GM12878 (cell line): ENCODE data around the gene EPS8. TPM values are rescaled to one million over a fixed set of nuclear protein-coding genes. Genes with fewer than 3 reads are reported as not detected.

Experiments
- ATAC-seq: fragments of 200-7000 bp; cut with Tn5 transposase; 3 replicates; pipeline ENCODE4 v1.9.1; 2020; ENCODE audit warnings: mild to moderate bottlenecking, moderate library complexity
- BruUV-seq: library from RNA; stranded (reverse); fragments of 400-500 nt; replicated peaks from 2 replicates; lab custom pipeline; 2021; lab: Mats Ljungman, UMichigan
- CTCF ChIA-PET: fragments of 300-600 bp; sonication (Branson Sonifier 250); formaldehyde crosslinking; extraction: SDS; loops from one replicate; lab custom pipeline; 2021; ENCODE audit warnings: inconsistent platforms; lab: Yijun Ruan, JAX
- POLR2A ChIA-PET: fragments of 350-600 bp; formaldehyde crosslinking; extraction: SDS; loops from one replicate; lab custom pipeline; 2021; ENCODE audit warnings: inconsistent platforms; lab: Charles Lee
- RAD21 ChIA-PET: fragments of 300-600 bp; sonication (Branson Sonifier 250); formaldehyde crosslinking; loops from one replicate; lab custom pipeline; 2023; ENCODE audit warnings: antibody characterized with exemption; ENCODE audit not compliant: unreplicated experiment; lab: Charles Lee
- SMC1A ChIA-PET: fragments of 300-600 bp; sonication (Branson Sonifier 250); formaldehyde crosslinking; loops from one replicate; lab custom pipeline; 2023; ENCODE audit not compliant: unreplicated experiment, uncharacterized antibody; lab: Charles Lee
- DNase-seq: peaks from one replicate; pipeline ENCODE4 v3.0.0-alpha.2; 2011; ENCODE audit warnings: low read depth, low spot score
- FAIRE-seq: peaks from 3 replicates; lab custom pipeline; 2011; peaks lifted over from hg19 to GRCh38; lab: Jason Lieb, UNC
- H2AFZ ChIP-seq: 2 replicates; pipeline ENCODE4 v1.6.0; 2011; ENCODE audit warnings: low read depth, low read length, control low read depth; ENCODE audit not compliant: control insufficient read depth
- H3K27ac ChIP-seq: 2 replicates; pipeline ENCODE4 v1.5.1; 2011; ENCODE audit warnings: control low read depth; ENCODE audit not compliant: control insufficient read depth, insufficient read depth
- H3K27me3 ChIP-seq, 2 experiments: replicated peaks in 1 of 2; 2 replicates each; pipeline versions ENCODE4 v1.6.0 to v1.6.1; 2011; ENCODE audit warnings: low read length in 1 of 2; ENCODE audit not compliant: control insufficient read depth in 2 of 2, insufficient read depth in 2 of 2
- H3K36me3 ChIP-seq, 2 experiments: 2 replicates each; pipeline ENCODE4 v1.5.1; 2011; ENCODE audit warnings: low read length in 1 of 2; ENCODE audit not compliant: control insufficient read depth in 2 of 2, insufficient read depth in 2 of 2
- H3K4me1 ChIP-seq: 2 replicates; pipeline ENCODE4 v1.6.1; 2011; ENCODE audit warnings: mild to moderate bottlenecking, low read length, moderate library complexity, mixed read lengths; ENCODE audit not compliant: control insufficient read depth, insufficient read depth
- H3K4me2 ChIP-seq: 2 replicates; pipeline ENCODE4 v1.6.0; 2011; ENCODE audit warnings: control low read depth; ENCODE audit not compliant: control insufficient read depth, insufficient read depth
- H3K4me3 ChIP-seq: fragments of 200-600 bp; sonication (generic); 2 replicates; pipeline ENCODE4 v1.5.1; 2016
- H3K79me2 ChIP-seq: 2 replicates; pipeline ENCODE4 v1.6.0; 2011; ENCODE audit warnings: low read length; ENCODE audit not compliant: control insufficient read depth, insufficient read depth
- H3K9ac ChIP-seq: 2 replicates; pipeline ENCODE4 v1.8.0; 2011; ENCODE audit warnings: low read length, control low read depth, mixed read lengths; ENCODE audit not compliant: control insufficient read depth, insufficient read depth
- H3K9me3 ChIP-seq: replicated peaks from 3 replicates; pipeline ENCODE4 v1.5.1; 2011; ENCODE audit warnings: mild to moderate bottlenecking, low read length; ENCODE audit not compliant: control insufficient read depth, insufficient read depth
- H4K20me1 ChIP-seq: 2 replicates; pipeline ENCODE4 v1.6.0; 2011; ENCODE audit not compliant: control insufficient read depth, insufficient read depth
- BCL3 ChIP-seq: IDR thresholded peaks from 2 replicates; pipeline ENCODE4 v1.6.1; 2011; ENCODE audit warnings: borderline replicate concordance, low read depth, mild to moderate bottlenecking, moderate library complexity, low read length; ENCODE audit not compliant: insufficient read depth, poor library complexity, severe bottlenecking
- BMI1 ChIP-seq: fragments of 450-650 bp; IDR thresholded peaks from 2 replicates; pipeline ENCODE4 v1.6.1; 2016; ENCODE audit warnings: mild to moderate bottlenecking, moderate library complexity, borderline replicate concordance
- CBX5 ChIP-seq: sonication (generic); IDR thresholded peaks from 2 replicates; pipeline ENCODE4 v1.6.1; 2016; ENCODE audit warnings: low read depth, moderate library complexity, mild to moderate bottlenecking, inconsistent platforms
- CUX1 ChIP-seq: IDR thresholded peaks from 2 replicates; pipeline ENCODE4 v1.6.1; 2012; ENCODE audit warnings: improper control_type of control experiment, low read depth, low read length; ENCODE audit not compliant: insufficient replicate concordance
- HCFC1 ChIP-seq: fragments of 150-350 bp; IDR thresholded peaks from 2 replicates; pipeline ENCODE4 v1.6.1; 2014; ENCODE audit warnings: low read length
- HDAC6 ChIP-seq: fragments of 200-600 bp; sonication (generic); IDR thresholded peaks from one replicate; pipeline ENCODE4 v1.8.0; 2017; ENCODE audit warnings: antibody characterized with exemption; ENCODE audit not compliant: unreplicated experiment
- MEF2B ChIP-seq: fragments of 450-650 bp; IDR thresholded peaks from 2 replicates; pipeline ENCODE4 v1.6.1; 2018; ENCODE audit warnings: mild to moderate bottlenecking, moderate library complexity; ENCODE audit not compliant: partially characterized antibody, poor library complexity, severe bottlenecking
- NR2C1 ChIP-seq: fragments of 450-650 bp; IDR thresholded peaks from 2 replicates; pipeline ENCODE4 v1.6.1; 2017; ENCODE audit warnings: antibody characterized with exemption, mild to moderate bottlenecking, moderate library complexity
- POLR2AphosphoS5 ChIP-seq: IDR thresholded peaks from 2 replicates; pipeline ENCODE4 v1.6.1; 2011; ENCODE audit warnings: mild to moderate bottlenecking, low read length, inconsistent platforms
- RAD51 ChIP-seq: fragments of 450-650 bp; IDR thresholded peaks from 2 replicates; pipeline ENCODE4 v1.6.1; 2016; ENCODE audit warnings: moderate library complexity, mild to moderate bottlenecking, inconsistent platforms
- WGBS: methylation state at CpG from one replicate; pipeline ENCODE4 v1.1.6; 2016; ENCODE audit warnings: low lambda C conversion rate; ENCODE audit not compliant: insufficient replicate concordance, insufficient coverage; ENCODE audit errors: missing lambda C conversion rate; 5-methylcytosine and 5-hydroxymethylcytosine counted together
- in situ Hi-C: fragments of 300-500 bp; cut with MboI; formaldehyde crosslinking; loops from 9 replicates; pipeline ENCODE4 v1.14.3; 2018; ENCODE audit warnings: mixed read lengths
- intact Hi-C: fragments of 100-400 bp; cut with micrococcal nuclease; formaldehyde crosslinking; loops from one replicate; pipeline ENCODE4 v1.14.2; 2022; ENCODE audit not compliant: unreplicated experiment
- polyA plus RNA-seq, 11 experiments: library from polyadenylated mRNA; depleted of rRNA in 4 of 11; unstranded in 6 of 11; stranded (reverse) in 5 of 11; fragments of >200 nt; fragmentation: Nextera tagmentation in 4 of 11; fragmentation: Illumina TruSeq in 1 of 11; extraction: Ambion mirVana in 4 of 11; extraction: Trizol in 1 of 11; gene quantifications; 1 replicate in 1 of 11; 2 replicates in 10 of 11; pipeline versions ENCODE4 v1.2.1 to v1.2.3, GENCODE V29; 2011 to 2016; ENCODE audit warnings: inconsistent platforms in 2 of 11, missing spikeins in 2 of 11, low read depth in 1 of 11
- total RNA-seq, 4 experiments: library from RNA; depleted of rRNA in 3 of 4; stranded (reverse); fragments of >200 nt in 3 of 4; fragmentation: Illumina TruSeq in 1 of 4; extraction: Trizol in 1 of 4; gene quantifications; 2 replicates each; pipeline versions ENCODE4 v1.2.1 to v1.2.3, GENCODE V29; 2013 to 2021
- TF ChIP-seq, protein P1 (sequence below): fragments of 450-650 bp; IDR thresholded peaks from 2 replicates; pipeline ENCODE4 v1.6.1; 2017; ENCODE audit warnings: mild to moderate bottlenecking

The EPS8 gene
- total and polyA plus RNA-seq, 10 of the 15 experiments (the other 5 are each of a cell fraction or from before 2014, with no cell fraction given): 1.3 to 127 (median 3.4) TPM

GRCh38 chr12:15827136-15827535 lies 37.9 kb upstream of the EPS8 start:
- Histone ChIP-seq H3K4me1 (no peaks in the 10 kb centered on the region), H4K20me1 (no peaks in the 10 kb centered on the region), H3K4me2 (no peak overlapping the region), H3K27ac (no peak overlapping the region), H3K79me2 (no peaks in the 10 kb centered on the region), H3K9me3 (no peaks in the 10 kb centered on the region), H3K9ac (no peak overlapping the region), H3K27me3 (no peaks in the 10 kb centered on the region), H3K4me3 (no peak overlapping the region), H3K36me3 (no peaks in the 10 kb centered on the region), H2AFZ (no peak overlapping the region)
- in situ Hi-C loops: no loop called here
- CTCF ChIA-PET: interaction anchor here (1.0 to 1.5 kb wide), 4 partner anchors 29 to 292 kb away, joined by 3 to 10 read pairs (median 4); no protein-coding TSS in a partner anchor
- intact Hi-C loops: no loop called here
- FAIRE-seq: no peak
- no peak for DNase-seq
- RAD21 ChIA-PET: interaction anchor here (0.6 to 1.0 kb wide), 3 partner anchors 31 to 301 kb away, joined by 3 to 4 read pairs (median 3); no protein-coding TSS in a partner anchor
- WGBS: 0% methylated on average over 1 of the region's 1 CpG
- BruUV-seq: no TSS peak
- no peak for ATAC-seq
- SMC1A ChIA-PET: interaction anchor here (0.6 to 3.0 kb wide), 8 partner anchors 12 to 230 kb away, joined by 3 to 12 read pairs (median 3); no protein-coding TSS in a partner anchor
- POLR2A ChIA-PET: no interaction called here
- TF ChIP-seq HCFC1 (no peak), BMI1 (no peak), POLR2AphosphoS5 (no peak), CUX1 (no peak), NR2C1 (no peak), MEF2B (no peak), RAD51 (no peak), CBX5 (no peak), HDAC6 (no peak), BCL3 (no peak)
- TF ChIP-seq, protein P1, sequence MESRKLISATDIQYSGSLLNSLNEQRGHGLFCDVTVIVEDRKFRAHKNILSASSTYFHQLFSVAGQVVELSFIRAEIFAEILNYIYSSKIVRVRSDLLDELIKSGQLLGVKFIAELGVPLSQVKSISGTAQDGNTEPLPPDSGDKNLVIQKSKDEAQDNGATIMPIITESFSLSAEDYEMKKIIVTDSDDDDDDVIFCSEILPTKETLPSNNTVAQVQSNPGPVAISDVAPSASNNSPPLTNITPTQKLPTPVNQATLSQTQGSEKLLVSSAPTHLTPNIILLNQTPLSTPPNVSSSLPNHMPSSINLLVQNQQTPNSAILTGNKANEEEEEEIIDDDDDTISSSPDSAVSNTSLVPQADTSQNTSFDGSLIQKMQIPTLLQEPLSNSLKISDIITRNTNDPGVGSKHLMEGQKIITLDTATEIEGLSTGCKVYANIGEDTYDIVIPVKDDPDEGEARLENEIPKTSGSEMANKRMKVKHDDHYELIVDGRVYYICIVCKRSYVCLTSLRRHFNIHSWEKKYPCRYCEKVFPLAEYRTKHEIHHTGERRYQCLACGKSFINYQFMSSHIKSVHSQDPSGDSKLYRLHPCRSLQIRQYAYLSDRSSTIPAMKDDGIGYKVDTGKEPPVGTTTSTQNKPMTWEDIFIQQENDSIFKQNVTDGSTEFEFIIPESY: no peak
